ENCODE data around the gene WDR17. TPM values are rescaled to one million over a fixed set of nuclear protein-coding genes. Genes with fewer than 3 reads are reported as not detected.

Gene WDR17
- 0.21 and 0.26 TPM in 2 replicates for polyA plus RNA-seq (2013)

DNA sequence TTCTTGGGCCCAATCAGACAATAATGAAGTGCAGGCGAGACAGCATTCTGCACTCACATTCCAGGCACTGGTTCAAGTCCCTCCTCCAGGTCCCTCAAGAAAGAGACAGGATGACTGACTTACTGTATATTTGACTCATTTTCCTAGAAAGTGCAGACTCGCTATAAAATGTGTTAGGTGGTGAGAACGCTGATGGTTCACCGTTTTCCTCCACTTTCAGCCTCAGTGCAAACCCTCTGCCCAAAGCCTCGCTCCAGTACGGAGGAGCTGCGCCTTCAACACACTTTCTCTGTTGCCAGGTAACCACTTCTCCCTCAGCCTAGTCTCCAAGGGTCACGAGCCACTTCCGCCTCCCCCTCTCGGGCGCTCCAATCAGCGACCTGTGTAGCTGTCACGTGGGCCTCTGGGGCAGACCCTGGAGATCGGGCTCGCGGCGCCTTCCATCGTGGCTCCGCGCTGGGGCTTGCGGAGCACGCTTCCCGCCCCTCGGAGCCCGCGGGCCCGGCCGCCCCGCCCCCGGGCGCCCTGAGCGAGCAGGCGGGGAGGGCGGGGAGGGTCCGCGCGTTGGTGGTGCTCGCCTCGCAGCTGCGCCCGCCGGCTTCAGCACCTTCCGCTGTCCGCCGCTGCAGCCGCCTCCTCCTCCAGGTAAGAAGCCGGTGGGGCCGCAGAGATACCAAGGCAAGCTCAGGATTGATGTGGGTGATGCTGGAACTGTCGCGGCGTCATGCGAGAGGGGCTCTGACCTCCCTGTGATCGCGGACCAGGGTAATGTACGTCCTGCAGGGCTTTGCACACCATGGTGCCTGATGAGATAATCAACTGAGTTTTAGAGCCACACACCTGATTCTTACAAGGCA is at the start of gene WDR17:
Gene WDR17 (plus strand): TSS at position 407 of the 857 bp plus-strand sequence. CDS start 45,740 bp downstream, outside the sequence.
- Histone ChIP-seq H3K27me3 (ENCODE audit: insufficient read depth, low read length) (no peaks in the 10 kb centered on the region), H3K14ac (ENCODE audit: low read length) (no peak within 1 kb of the TSS), H3K36me3 (ENCODE audit: control insufficient read depth in 1 of 2, insufficient read depth in 2 of 2, low read length in 2 of 2) (no peaks in the 10 kb centered on the region), H3K79me1 (ENCODE audit: low read length) (no peaks in the 10 kb centered on the region), H3K4me2 (ENCODE audit: low read length) (peak within 1 kb of the TSS; percentile 91), H3K4me1 (ENCODE audit: control insufficient read depth in 1 of 2, insufficient read depth in 2 of 2, low read length in 2 of 2) (no peaks in the 10 kb centered on the region), H3K79me2 (ENCODE audit: control insufficient read depth, insufficient read depth, low read length, poor library complexity) (no peaks in the 10 kb centered on the region), H3K9me3 (ENCODE audit: insufficient read depth, low read depth, low read length) (no peaks in the 10 kb centered on the region), H3K18ac (ENCODE audit: low read length) (no peak within 1 kb of the TSS), H2AFZ (ENCODE audit: insufficient read depth, low read length, poor library complexity) (peak within 1 kb of the TSS; percentile 66), H2AK5ac (ENCODE audit: low read length) (no peak within 1 kb of the TSS), H4K8ac (ENCODE audit: low read depth, low read length) (no peak within 1 kb of the TSS), H2BK120ac (ENCODE audit: insufficient read depth, low read length, poor library complexity) (no peak within 1 kb of the TSS), H3K4ac (ENCODE audit: low read depth, low read length) (no peak within 1 kb of the TSS), H3K4me3 (ENCODE audit: low read depth, low read length) (peak within 1 kb of the TSS; percentile 77), H2BK12ac (ENCODE audit: low read length) (no peak within 1 kb of the TSS), H3K23ac (ENCODE audit: low read length) (no peak within 1 kb of the TSS), H2BK5ac (ENCODE audit: low read depth, low read length, poor library complexity) (no peak within 1 kb of the TSS), H3K9ac (ENCODE audit: low read length) (peak within 1 kb of the TSS; percentile 28), H4K12ac (ENCODE audit: low read depth, low read length) (no peak within 1 kb of the TSS), H3K27ac (ENCODE audit: low read depth, low read length) (no peak within 1 kb of the TSS), H4K91ac (ENCODE audit: low read depth, low read length) (no peak within 1 kb of the TSS)
- peak; percentile 74 to 75 for DNase-seq
- WGBS (ENCODE audit: extremely low coverage, insufficient coverage, insufficient read length) = no CpG with 5 or more reads among the region's 55 CpGs

DNA sequence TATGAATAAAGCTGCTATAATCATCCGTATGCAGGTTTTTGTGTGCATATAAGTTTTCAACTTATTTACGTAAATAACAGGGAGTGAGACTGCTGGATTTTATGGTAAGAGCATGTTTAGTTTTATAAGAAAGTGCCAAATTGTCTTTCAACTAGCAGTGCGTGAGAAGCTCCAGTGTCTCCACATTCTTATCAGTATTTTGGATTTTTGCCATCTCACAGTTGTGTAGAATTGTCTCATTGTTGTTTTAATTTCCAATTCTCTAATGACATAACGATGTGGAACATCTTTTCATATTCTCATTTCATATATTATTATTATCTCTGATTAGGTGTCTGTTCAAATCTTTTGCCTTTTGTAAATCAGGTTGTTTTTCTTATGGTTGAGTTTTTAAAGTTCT is 49.0 kb upstream of the WDR17 start:
- Histone ChIP-seq H3K79me2 (ENCODE audit: control insufficient read depth, insufficient read depth, low read length, poor library complexity) (no peaks in the 10 kb centered on the region), H2BK5ac (ENCODE audit: low read depth, low read length, poor library complexity) (no peak overlapping the region), H4K8ac (ENCODE audit: low read depth, low read length) (no peak overlapping the region), H2AK5ac (ENCODE audit: low read length) (no peak overlapping the region), H4K91ac (ENCODE audit: low read depth, low read length) (no peak overlapping the region), H3K23ac (ENCODE audit: low read length) (no peak overlapping the region), H3K36me3 (ENCODE audit: control insufficient read depth in 1 of 2, insufficient read depth in 2 of 2, low read length in 2 of 2) (no peaks in the 10 kb centered on the region), H3K4me3 (ENCODE audit: low read depth, low read length) (no peak overlapping the region), H3K27ac (ENCODE audit: low read depth, low read length) (no peak overlapping the region), H3K9ac (ENCODE audit: low read length) (no peak overlapping the region), H4K12ac (ENCODE audit: low read depth, low read length) (no peak overlapping the region), H3K18ac (ENCODE audit: low read length) (no peak overlapping the region), H3K14ac (ENCODE audit: low read length) (no peak overlapping the region), H3K9me3 (ENCODE audit: insufficient read depth, low read depth, low read length) (no peaks in the 10 kb centered on the region), H2BK12ac (ENCODE audit: low read length) (no peak overlapping the region), H2AFZ (ENCODE audit: insufficient read depth, low read length, poor library complexity) (no peak overlapping the region), H3K4me1 (ENCODE audit: control insufficient read depth in 1 of 2, insufficient read depth in 2 of 2, low read length in 2 of 2) (no peaks in the 10 kb centered on the region), H3K4me2 (ENCODE audit: low read length) (no peak overlapping the region), H3K4ac (ENCODE audit: low read depth, low read length) (no peak overlapping the region), H2BK120ac (ENCODE audit: insufficient read depth, low read length, poor library complexity) (no peak overlapping the region), H3K79me1 (ENCODE audit: low read length) (no peaks in the 10 kb centered on the region), H3K27me3 (ENCODE audit: insufficient read depth, low read length) (no peaks in the 10 kb centered on the region)
- no peak for DNase-seq
- WGBS (ENCODE audit: extremely low coverage, insufficient coverage, insufficient read length) = no CpG with 5 or more reads among the region's 4 CpGs

DNA sequence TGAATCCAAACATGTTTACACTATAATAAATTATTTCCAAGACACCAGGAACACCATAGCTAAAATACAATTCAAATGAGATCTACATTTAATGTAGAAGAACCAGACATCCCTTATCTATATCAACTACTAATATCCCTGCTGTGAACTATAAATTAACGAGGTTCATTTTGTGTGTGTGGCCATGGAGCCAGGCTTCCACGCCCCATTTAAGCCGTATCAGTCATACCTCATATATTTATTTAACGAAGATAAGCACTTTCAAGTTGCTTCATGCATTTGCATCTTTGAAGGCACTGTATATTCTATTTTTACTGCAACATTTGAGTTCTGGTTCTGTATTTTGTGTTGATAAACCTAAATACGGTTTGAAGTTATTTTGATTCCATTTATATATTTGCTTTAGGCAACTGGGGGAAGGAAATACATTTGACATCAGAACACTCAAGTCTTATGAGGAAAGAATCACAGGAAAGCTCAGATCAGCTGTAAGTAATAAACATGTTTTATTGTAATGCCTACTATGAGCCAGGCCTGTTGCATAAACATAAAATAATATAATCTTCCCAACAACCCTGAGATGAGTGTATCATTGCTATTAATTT is 45.1 kb upstream of the WDR17 start:
- no CpG with 5 or more reads among the region's 5 CpGs for WGBS (ENCODE audit: extremely low coverage, insufficient coverage, insufficient read length)
- H4K91ac ChIP-seq (ENCODE audit: low read depth, low read length) = no peak overlapping the region

DNA sequence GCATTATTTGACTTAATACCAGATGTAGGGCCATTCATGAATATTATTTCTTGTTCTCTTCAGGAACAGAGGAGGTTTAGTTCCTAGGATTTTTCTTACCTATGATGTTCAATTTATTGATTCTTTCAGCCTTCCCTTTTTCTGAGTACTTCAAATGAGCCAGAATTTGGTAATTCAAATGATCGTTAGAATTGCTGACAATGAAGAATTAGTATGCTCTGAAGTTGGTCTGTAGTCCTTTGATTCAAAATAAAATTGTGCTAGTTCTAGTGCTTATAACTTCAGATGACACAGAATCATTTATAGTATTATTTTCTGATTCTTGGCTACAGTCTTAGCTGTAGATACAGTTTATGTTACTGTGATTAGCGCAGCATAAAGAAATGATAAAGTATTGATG is 35.2 kb upstream of the WDR17 start:
- WGBS (ENCODE audit: extremely low coverage, insufficient coverage, insufficient read length) = no CpG with 5 or more reads among the region's 2 CpGs

More for the DNA sequence above, 45.1 kb upstream of the WDR17 start:
- Histone ChIP-seq H3K27me3 (ENCODE audit: insufficient read depth, low read length) (no peaks in the 10 kb centered on the region), H4K12ac (ENCODE audit: low read depth, low read length) (no peak overlapping the region), H2AFZ (ENCODE audit: insufficient read depth, low read length, poor library complexity) (no peak overlapping the region), H4K8ac (ENCODE audit: low read depth, low read length) (no peak overlapping the region), H3K79me2 (ENCODE audit: control insufficient read depth, insufficient read depth, low read length, poor library complexity) (no peaks in the 10 kb centered on the region), H3K79me1 (ENCODE audit: low read length) (no peaks in the 10 kb centered on the region), H3K23ac (ENCODE audit: low read length) (no peak overlapping the region), H3K9ac (ENCODE audit: low read length) (no peak overlapping the region), H2AK5ac (ENCODE audit: low read length) (no peak overlapping the region), H2BK12ac (ENCODE audit: low read length) (no peak overlapping the region), H3K27ac (ENCODE audit: low read depth, low read length) (no peak overlapping the region), H3K14ac (ENCODE audit: low read length) (no peak overlapping the region), H3K4me1 (ENCODE audit: control insufficient read depth in 1 of 2, insufficient read depth in 2 of 2, low read length in 2 of 2) (no peaks in the 10 kb centered on the region), H3K4me2 (ENCODE audit: low read length) (no peak overlapping the region), H3K36me3 (ENCODE audit: control insufficient read depth in 1 of 2, insufficient read depth in 2 of 2, low read length in 2 of 2) (no peaks in the 10 kb centered on the region), H3K4ac (ENCODE audit: low read depth, low read length) (no peak overlapping the region), H3K4me3 (ENCODE audit: low read depth, low read length) (no peak overlapping the region), H3K9me3 (ENCODE audit: insufficient read depth, low read depth, low read length) (no peaks in the 10 kb centered on the region), H2BK120ac (ENCODE audit: insufficient read depth, low read length, poor library complexity) (no peak overlapping the region), H2BK5ac (ENCODE audit: low read depth, low read length, poor library complexity) (no peak overlapping the region), H3K18ac (ENCODE audit: low read length) (no peak overlapping the region)
- DNase-seq = no peak

More for the DNA sequence above, 35.2 kb upstream of the WDR17 start:
- Histone ChIP-seq H4K8ac (ENCODE audit: low read depth, low read length) (no peak overlapping the region), H3K4me1 (ENCODE audit: control insufficient read depth in 1 of 2, insufficient read depth in 2 of 2, low read length in 2 of 2) (no peaks in the 10 kb centered on the region), H2AFZ (ENCODE audit: insufficient read depth, low read length, poor library complexity) (no peak overlapping the region), H3K79me1 (ENCODE audit: low read length) (no peaks in the 10 kb centered on the region), H3K4ac (ENCODE audit: low read depth, low read length) (no peak overlapping the region), H3K14ac (ENCODE audit: low read length) (no peak overlapping the region), H3K27ac (ENCODE audit: low read depth, low read length) (no peak overlapping the region), H2BK5ac (ENCODE audit: low read depth, low read length, poor library complexity) (no peak overlapping the region), H2AK5ac (ENCODE audit: low read length) (no peak overlapping the region), H3K4me2 (ENCODE audit: low read length) (no peak overlapping the region), H3K79me2 (ENCODE audit: control insufficient read depth, insufficient read depth, low read length, poor library complexity) (no peaks in the 10 kb centered on the region), H3K36me3 (ENCODE audit: control insufficient read depth in 1 of 2, insufficient read depth in 2 of 2, low read length in 2 of 2) (no peaks in the 10 kb centered on the region), H4K12ac (ENCODE audit: low read depth, low read length) (no peak overlapping the region), H3K18ac (ENCODE audit: low read length) (no peak overlapping the region), H3K9ac (ENCODE audit: low read length) (no peak overlapping the region), H2BK12ac (ENCODE audit: low read length) (no peak overlapping the region), H3K9me3 (ENCODE audit: insufficient read depth, low read depth, low read length) (no peaks in the 10 kb centered on the region), H4K91ac (ENCODE audit: low read depth, low read length) (no peak overlapping the region), H3K4me3 (ENCODE audit: low read depth, low read length) (no peak overlapping the region), H3K27me3 (ENCODE audit: insufficient read depth, low read length) (no peaks in the 10 kb centered on the region), H3K23ac (ENCODE audit: low read length) (no peak overlapping the region), H2BK120ac (ENCODE audit: insufficient read depth, low read length, poor library complexity) (no peak overlapping the region)
- DNase-seq = no peak
